OCI-LY1 (cell line): ENCODE results near the gene PRUNE1.

Source experiments
- H2AFZ ChIP-seq: fragments of 200-600 bp; sonication (generic), shearing (Covaris generic); 2 replicates; pipeline ENCODE4 v1.6.0; 2014; ENCODE audit warnings: antibody characterized with exemption, mild to moderate bottlenecking, low read length
- H3F3A ChIP-seq: fragments of 200-600 bp; sonication (generic), shearing (Covaris generic); 2 replicates; pipeline ENCODE4 v1.6.0; 2014; ENCODE audit warnings: mild to moderate bottlenecking, antibody characterized with exemption, low read length, moderate library complexity; ENCODE audit not compliant: insufficient read depth
- H3K27ac ChIP-seq: fragments of 200-600 bp; sonication (generic); 2 replicates; pipeline ENCODE4 v1.5.1; 2014; ENCODE audit warnings: low read length, mixed run types, mild to moderate bottlenecking, low read depth; ENCODE audit not compliant: poor library complexity, severe bottlenecking
- H3K27me3 ChIP-seq: fragments of 200-600 bp; sonication (generic); 2 replicates; pipeline ENCODE4 v1.6.0; 2014; ENCODE audit warnings: antibody characterized with exemption, mild to moderate bottlenecking, low read length, moderate library complexity; ENCODE audit not compliant: insufficient read depth
- H3K36me3 ChIP-seq: fragments of 200-600 bp; sonication (generic); 2 replicates; pipeline ENCODE4 v1.6.1; 2014; ENCODE audit warnings: mild to moderate bottlenecking, antibody characterized with exemption, low read length, moderate library complexity, mixed read lengths; ENCODE audit not compliant: insufficient read depth
- H3K4me1 ChIP-seq: fragments of 200-600 bp; sonication (generic); 2 replicates; pipeline ENCODE4 v1.5.1; 2014; ENCODE audit warnings: mild to moderate bottlenecking, low read length, moderate library complexity; ENCODE audit not compliant: insufficient read depth, severe bottlenecking
- H3K4me2 ChIP-seq: fragments of 200-600 bp; sonication (generic), shearing (Covaris generic); 2 replicates; pipeline ENCODE4 v1.6.1; 2014; ENCODE audit warnings: low read length
- H3K4me3 ChIP-seq: fragments of 200-600 bp; sonication (generic); 2 replicates; pipeline ENCODE4 v1.5.1; 2014; ENCODE audit warnings: low read length, low read depth, mild to moderate bottlenecking, mixed read lengths; ENCODE audit not compliant: poor library complexity, severe bottlenecking
- H3K79me2 ChIP-seq: fragments of 200-600 bp; shearing (Covaris generic); 2 replicates; pipeline ENCODE4 v1.6.1; 2016; ENCODE audit warnings: mixed run types, low read length, mixed read lengths; ENCODE audit not compliant: insufficient read depth
- H3K9ac ChIP-seq: fragments of 200-600 bp; sonication (generic), shearing (Covaris generic); 2 replicates; pipeline ENCODE4 v1.6.1; 2014; ENCODE audit warnings: mild to moderate bottlenecking, low read length, mixed read lengths
- H3K9me2 ChIP-seq: fragments of 200-600 bp; sonication (generic), shearing (Covaris generic); 2 replicates; pipeline ENCODE4 v1.6.1; 2014; ENCODE audit warnings: low read depth, mild to moderate bottlenecking, low read length, mixed read lengths
- H3K9me3 ChIP-seq: fragments of 200-600 bp; shearing (Covaris generic); 2 replicates; pipeline ENCODE4 v1.6.1; 2014; ENCODE audit warnings: low read length, mixed read lengths
- H4K20me1 ChIP-seq: fragments of 200-600 bp; sonication (generic), shearing (Covaris generic); 2 replicates; pipeline ENCODE4 v1.6.0; 2016; ENCODE audit warnings: mild to moderate bottlenecking, low read length; ENCODE audit not compliant: insufficient read depth
- CTCF ChIP-seq: fragments of 200-600 bp; sonication (generic), shearing (Covaris generic); IDR thresholded peaks from 2 replicates; pipeline ENCODE4 v1.5.1; 2017; ENCODE audit warnings: mild to moderate bottlenecking, antibody characterized with exemption, low read length, moderate library complexity, mixed read lengths
- EZH2 ChIP-seq: fragments of 200-600 bp; sonication (generic), shearing (Covaris generic); IDR thresholded peaks from 2 replicates; pipeline ENCODE4 v1.8.0; 2017; ENCODE audit warnings: borderline replicate concordance, mixed run types, mild to moderate bottlenecking, antibody characterized with exemption, low read length, moderate library complexity, mixed read lengths

Gene PRUNE1

DNA sequence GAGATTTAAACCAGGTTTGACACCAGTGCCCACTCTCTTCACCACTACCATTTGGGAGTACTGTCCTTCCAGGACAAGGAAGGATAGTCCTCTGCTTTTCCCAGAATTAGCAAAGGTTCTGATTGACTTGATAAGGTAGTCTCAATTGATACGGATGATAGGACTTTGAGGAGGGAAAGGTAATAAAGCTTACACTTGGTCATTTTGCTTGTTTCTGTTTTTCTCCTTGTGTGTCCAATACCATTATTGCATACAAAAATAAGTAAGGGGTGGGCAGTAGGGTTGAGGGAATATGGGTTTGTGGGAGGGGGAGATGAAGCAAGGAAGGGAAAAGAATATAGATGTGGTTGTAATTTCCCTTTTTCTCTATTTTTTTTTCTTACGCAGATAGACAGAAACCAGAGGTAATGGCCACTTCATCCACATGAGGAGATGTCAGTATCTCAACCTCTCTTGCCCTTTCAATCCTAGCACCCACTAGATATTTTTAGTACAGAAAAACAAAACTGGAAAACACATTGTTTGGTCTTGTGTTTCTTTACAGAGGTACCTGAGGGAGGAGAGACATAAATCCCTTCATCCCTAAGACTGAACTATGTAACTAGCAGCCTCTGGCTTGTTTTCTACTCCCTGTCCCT is 41.9 kb downstream of the PRUNE1 start:
- no peaks in the 10 kb centered on the region for H3K9me2 ChIP-seq
- H3K4me2 ChIP-seq: no peak overlapping the region
- no peaks in the 10 kb centered on the region for H4K20me1 ChIP-seq
- H3F3A ChIP-seq: peaks cover 13% of the 10 kb centered on the region; the same call in 1 of the 2 replicates
- H3K27ac ChIP-seq: no peak overlapping the region
- peaks cover 54% of the 10 kb centered on the region for H3K36me3 ChIP-seq
- no peaks in the 10 kb centered on the region for H3K79me2 ChIP-seq
- no peak overlapping the region for H2AFZ ChIP-seq
- H3K4me1 ChIP-seq: peaks cover 17% of the 10 kb centered on the region
- H3K4me3 ChIP-seq: no peak overlapping the region
- TF ChIP-seq EZH2: no peak
- no peak overlapping the region for H3K9ac ChIP-seq
- no peaks in the 10 kb centered on the region for H3K9me3 ChIP-seq
- H3K27me3 ChIP-seq: no peaks in the 10 kb centered on the region

DNA sequence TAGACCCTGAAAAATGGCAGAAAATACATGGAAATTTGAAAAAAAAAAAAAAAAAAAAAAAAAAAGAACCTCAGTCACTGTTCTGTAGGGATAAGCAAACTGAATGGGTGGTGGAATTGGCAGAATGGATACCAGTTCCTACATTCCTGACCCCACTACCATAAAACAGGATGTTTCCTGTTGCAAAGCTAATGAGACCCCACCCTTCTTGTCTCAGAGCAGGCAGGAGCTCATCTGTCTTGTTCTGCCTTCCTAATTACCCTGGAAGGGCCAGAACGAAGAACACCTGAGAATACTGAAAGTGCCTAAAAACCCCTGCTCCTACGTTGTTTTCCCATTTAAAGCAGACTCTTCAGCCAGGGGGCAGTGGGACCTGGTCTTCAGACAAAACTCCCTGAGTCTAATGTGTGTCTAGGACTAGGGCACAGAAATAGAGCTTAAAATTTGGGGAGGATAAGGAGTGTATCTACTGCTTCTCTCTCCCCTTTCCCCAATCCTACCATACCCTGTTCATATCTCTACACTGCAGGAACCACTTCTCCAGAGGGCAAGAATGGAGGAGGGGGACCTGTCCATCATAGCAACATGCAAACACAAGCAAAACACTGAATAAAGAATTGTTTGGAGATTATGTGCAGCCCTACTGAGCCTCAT is 43.2 kb downstream of the PRUNE1 start:
- no peak overlapping the region for H3K4me2 ChIP-seq
- no peaks in the 10 kb centered on the region for H3K79me2 ChIP-seq
- H3K9me2 ChIP-seq: no peaks in the 10 kb centered on the region
- H2AFZ ChIP-seq: no peak overlapping the region
- peaks cover 15% of the 10 kb centered on the region for H3K4me1 ChIP-seq
- H3K9ac ChIP-seq: no peak overlapping the region
- H3K27ac ChIP-seq: no peak overlapping the region
- no peaks in the 10 kb centered on the region for H4K20me1 ChIP-seq
- TF ChIP-seq EZH2: no peak
- TF ChIP-seq CTCF: no peak
- no peak overlapping the region for H3K4me3 ChIP-seq
- H3K9me3 ChIP-seq: no peaks in the 10 kb centered on the region
- no peaks in the 10 kb centered on the region for H3K27me3 ChIP-seq
- peaks cover 13% of the 10 kb centered on the region; the same call in 1 of the 2 replicates for H3F3A ChIP-seq
- peaks cover 66% of the 10 kb centered on the region for H3K36me3 ChIP-seq

- Histone ChIP-seq H4K20me1 (no peaks in the 10 kb centered on the region), H3K36me3 (peaks cover 67% of the 10 kb centered on the region), H3K9me3 (no peaks in the 10 kb centered on the region), H3K79me2 (peaks cover 19% of the 10 kb centered on the region; the same call in 1 of the 2 replicates), H3K9ac (no peak overlapping the region), H3K27ac (no peak overlapping the region), H3K9me2 (no peaks in the 10 kb centered on the region), H2AFZ (no peak overlapping the region), H3F3A (peaks cover 9% of the 10 kb centered on the region; the same call in 1 of the 2 replicates), H3K4me2 (no peak overlapping the region), H3K4me1 (peaks cover 28% of the 10 kb centered on the region), H3K4me3 (no peak overlapping the region), H3K27me3 (no peaks in the 10 kb centered on the region)
- TF ChIP-seq CTCF (no peak), EZH2 (no peak)
Observed at GRCh38 chr1:151054971-151055547, 46.8 kb downstream of the PRUNE1 start.
